Medulla oblongata (tissue), 1 donor: Measurements from ENCODE around the gene MAGI2.

ENCODE experiments used
- DNase-seq: peaks from one replicate; pipeline ENCODE4 v3.0.0-alpha.2; 2015; ENCODE audit errors: extremely low spot score

Gene MAGI2

GRCh38 chr7:79453558-79454360, at the start of gene MAGI2:
Gene MAGI2, minus strand, starts transcription at chr7:79453667. Its CDS starts 347 bp downstream, at chr7:79453320.
- DNase-seq: peak; percentile 91

- DNase-seq: no peak
Measured at GRCh38 chr7:79502151-79502550, 48.7 kb upstream of the MAGI2 start.

- no peak for DNase-seq
Measured at GRCh38 chr7:79500759-79501158, 47.3 kb upstream of the MAGI2 start.

- DNase-seq: no peak
Measured at GRCh38 chr7:79497728-79498127, 44.3 kb upstream of the MAGI2 start.

- no peak for DNase-seq
Measured at GRCh38 chr7:79495544-79496272, 42.2 kb upstream of the MAGI2 start.

GRCh38 chr7:79494046-79494445, 40.6 kb upstream of the MAGI2 start:
- no peak for DNase-seq

- no peak for DNase-seq
Measured at GRCh38 chr7:79489371-79489770, 35.9 kb upstream of the MAGI2 start.

GRCh38 chr7:79478386-79478785, 24.9 kb upstream of the MAGI2 start:
- DNase-seq: no peak

- DNase-seq: no peak
Measured at GRCh38 chr7:79475455-79475854, 22.0 kb upstream of the MAGI2 start.

GRCh38 chr7:79471699-79472098, 18.2 kb upstream of the MAGI2 start:
- DNase-seq: no peak

- DNase-seq: no peak
Measured at GRCh38 chr7:79471283-79471682, 17.8 kb upstream of the MAGI2 start.

GRCh38 chr7:79465551-79465950, 12.1 kb upstream of the MAGI2 start:
- no peak for DNase-seq

GRCh38 chr7:79464051-79464450, 10.6 kb upstream of the MAGI2 start:
- DNase-seq: no peak

GRCh38 chr7:79462390-79462789, 8.9 kb upstream of the MAGI2 start:
- DNase-seq: no peak

- DNase-seq: no peak
Measured at GRCh38 chr7:79461660-79462059, 8.2 kb upstream of the MAGI2 start.

- no peak for DNase-seq
Measured at GRCh38 chr7:79459381-79459780, 5.9 kb upstream of the MAGI2 start.

GRCh38 chr7:79458796-79459195, 5.3 kb upstream of the MAGI2 start:
- DNase-seq: no peak

- DNase-seq: peak; percentile 58
Measured at GRCh38 chr7:79455173-79455790, 1.8 kb upstream of the MAGI2 start.

- DNase-seq: peak; percentile 28
Measured at GRCh38 chr7:79454361-79454960, 994 bp upstream of the MAGI2 start.

- no peak for DNase-seq
Measured at GRCh38 chr7:79453266-79453557, 255 bp downstream of the MAGI2 start.

GRCh38 chr7:79452495-79453265, 787 bp downstream of the MAGI2 start:
- DNase-seq: peak; percentile 48

- peak; percentile 95 for DNase-seq
Measured at GRCh38 chr7:79452032-79452494, 1.4 kb downstream of the MAGI2 start.
